ENCODE results near the gene ECM2. TPM values are rescaled to one million over a fixed set of nuclear protein-coding genes. Genes with fewer than 3 reads are reported as not detected.

Gene ECM2
- total RNA-seq, 2 experiments from 2014 or later: not detected

GRCh38 chr9:92534204-92534603 is 1.6 kb downstream of the ECM2 start:
- no peak for ATAC-seq (ENCODE audit: poor library complexity)
- Histone ChIP-seq H3K9me3 (ENCODE audit: control insufficient read depth in 1 of 2, insufficient read depth in 1 of 2, low read length in 2 of 2) (no peaks in the 10 kb centered on the region), H3K4me1 (ENCODE audit: insufficient read depth, low read length) (no peaks in the 10 kb centered on the region), H3K4me3 (ENCODE audit: low read length) (no peak overlapping the region), H3K27me3 (ENCODE audit: control insufficient read depth in 1 of 2, insufficient read depth in 2 of 2, low read length in 2 of 2) (no peaks in the 10 kb centered on the region), H3K36me3 (ENCODE audit: insufficient read depth, low read length) (no peaks in the 10 kb centered on the region), H3K27ac (ENCODE audit: low read depth in 1 of 2, low read length in 2 of 2) (no peak overlapping the region)
- H3K4me3 Mint-ChIP-seq: no peak overlapping the region
- intact Hi-C loops (cut with DNase I, micrococcal nuclease): no loop called here
- DNase-seq: no peak
- H3K4me1 Mint-ChIP-seq (ENCODE audit: low read depth): no peaks in the 10 kb centered on the region
- no peak for TF ChIP-seq CTCF (IDR thresholded peaks at IDR 0.05)
- ChIA-PET CTCF (no interaction called here), POLR2A (interaction anchor here (0.7 kb wide), 1 partner anchor 72 kb away, joined by 3 read pairs; no protein-coding TSS in a partner anchor)
- H3K9me3 Mint-ChIP-seq: peaks cover 3% of the 10 kb centered on the region
- no peaks in the 10 kb centered on the region for H3K27me3 Mint-ChIP-seq
- no peak overlapping the region for H3K27ac Mint-ChIP-seq
- H3K36me3 Mint-ChIP-seq (ENCODE audit: low read depth): no peaks in the 10 kb centered on the region

GRCh38 chr9:92530893-92531292 is 4.9 kb downstream of the ECM2 start:
- H3K4me1 ChIP-seq (ENCODE audit: insufficient read depth, low read length): no peaks in the 10 kb centered on the region
- H3K4me3 ChIP-seq (ENCODE audit: low read length): no peak overlapping the region
- ChIA-PET POLR2A (no interaction called here), CTCF (no interaction called here)
- Mint-ChIP-seq H3K4me3 (no peak overlapping the region), H3K27ac (no peak overlapping the region), H3K27me3 (no peaks in the 10 kb centered on the region), H3K4me1 (ENCODE audit: low read depth) (no peaks in the 10 kb centered on the region), H3K36me3 (ENCODE audit: low read depth) (no peaks in the 10 kb centered on the region), H3K9me3 (peaks cover 3% of the 10 kb centered on the region)
- DNase-seq: no peak
- H3K36me3 ChIP-seq (ENCODE audit: insufficient read depth, low read length): no peaks in the 10 kb centered on the region
- no peaks in the 10 kb centered on the region for H3K27me3 ChIP-seq (ENCODE audit: control insufficient read depth in 1 of 2, insufficient read depth in 2 of 2, low read length in 2 of 2)
- intact Hi-C loops (cut with DNase I, micrococcal nuclease): no loop called here
- TF ChIP-seq CTCF (IDR thresholded peaks at IDR 0.05): no peak
- H3K27ac ChIP-seq (ENCODE audit: low read depth in 1 of 2, low read length in 2 of 2): no peak overlapping the region
- ATAC-seq (ENCODE audit: poor library complexity): no peak
- no peaks in the 10 kb centered on the region for H3K9me3 ChIP-seq (ENCODE audit: control insufficient read depth in 1 of 2, insufficient read depth in 1 of 2, low read length in 2 of 2)

DNA sequence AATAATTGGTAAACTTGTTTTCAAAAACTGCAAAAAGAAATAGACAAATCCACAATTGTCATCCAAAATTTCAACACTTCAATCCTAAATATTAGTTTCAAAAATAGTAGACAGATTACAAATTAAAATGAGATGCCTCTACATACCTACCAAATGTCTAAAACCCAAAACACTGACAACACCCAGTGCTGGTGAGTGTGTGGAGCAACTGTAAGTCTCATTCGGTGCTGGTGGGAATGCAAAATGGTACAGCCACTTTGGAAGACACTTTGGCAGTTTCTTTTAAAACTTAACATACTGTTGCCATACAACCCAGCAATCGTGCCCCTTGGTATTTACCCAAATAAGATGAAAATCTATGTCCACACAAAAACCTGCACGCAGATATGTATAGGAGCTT is 6.7 kb downstream of the ECM2 start:
- no peak for DNase-seq
- H3K4me3 Mint-ChIP-seq: no peak overlapping the region
- POLR2A ChIA-PET: no interaction called here
- Histone ChIP-seq H3K4me1 (ENCODE audit: insufficient read depth, low read length) (no peaks in the 10 kb centered on the region), H3K36me3 (ENCODE audit: insufficient read depth, low read length) (no peaks in the 10 kb centered on the region), H3K27ac (ENCODE audit: low read depth in 1 of 2, low read length in 2 of 2) (no peak overlapping the region), H3K9me3 (ENCODE audit: control insufficient read depth in 1 of 2, insufficient read depth in 1 of 2, low read length in 2 of 2) (no peaks in the 10 kb centered on the region), H3K4me3 (ENCODE audit: low read length) (no peak overlapping the region), H3K27me3 (ENCODE audit: control insufficient read depth in 1 of 2, insufficient read depth in 2 of 2, low read length in 2 of 2) (no peaks in the 10 kb centered on the region)
- no peak overlapping the region for H3K27ac Mint-ChIP-seq
- intact Hi-C loops (cut with DNase I, micrococcal nuclease): no loop called here
- ATAC-seq (ENCODE audit: poor library complexity): no peak
- H3K27me3 Mint-ChIP-seq: no peaks in the 10 kb centered on the region
- CTCF ChIA-PET: no interaction called here
- H3K36me3 Mint-ChIP-seq (ENCODE audit: low read depth): no peaks in the 10 kb centered on the region
- no peaks in the 10 kb centered on the region for H3K4me1 Mint-ChIP-seq (ENCODE audit: low read depth)
- no peak for TF ChIP-seq CTCF (IDR thresholded peaks at IDR 0.05)
- H3K9me3 Mint-ChIP-seq: peaks cover 3% of the 10 kb centered on the region
